Transverse colon (tissue), 3 donors: ENCODE measurements around the gene CD244.

Source experiments
- CTCF ChIP-seq, 5 experiments: fragments of 200-600 bp in 3 of 5; fragments of 450-650 bp in 2 of 5; sonication (generic) in 3 of 5; IDR thresholded peaks; 1 replicate in 2 of 5; 2 replicates in 3 of 5; pipeline ENCODE4 v1.5.1; 2016 to 2017; ENCODE audit warnings: antibody characterized with exemption in 5 of 5, inconsistent platforms in 3 of 5, mild to moderate bottlenecking in 2 of 5, moderate library complexity in 1 of 5
- EP300 ChIP-seq: sonication (generic); formaldehyde crosslinking; IDR thresholded peaks from one replicate; pipeline ENCODE4 v1.6.1; 2017; ENCODE audit warnings: antibody characterized with exemption, low read depth

DNA sequence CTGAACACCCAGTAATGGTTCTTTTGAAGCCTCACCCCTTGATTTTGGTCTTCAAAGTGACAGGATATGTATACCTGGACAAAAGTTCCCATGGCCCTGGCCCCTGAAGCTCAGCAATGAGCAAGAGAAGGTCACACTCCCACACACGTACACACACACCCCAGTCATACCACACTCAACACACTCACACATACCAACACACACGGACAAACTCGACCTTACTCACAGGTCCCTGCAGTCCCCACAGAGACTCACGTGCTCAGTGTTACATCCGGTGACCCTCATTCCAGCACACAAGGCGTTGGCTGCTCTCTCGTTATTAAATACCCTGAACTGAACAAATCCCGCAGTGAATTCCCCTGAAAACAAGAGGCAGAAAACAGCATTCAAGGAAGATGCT, 16.4 kb upstream of the CD244 start:
- TF ChIP-seq CTCF (IDR thresholded peaks at IDR 0.05) (no peak), EP300 (no peak)
